A549 (cell line): ENCODE measurements around the gene H2AZ1. TPM values are rescaled to one million over a fixed set of nuclear protein-coding genes. Genes with fewer than 3 reads are reported as not detected.

Experiments
- ATAC-seq, 2 experiments: fragments of 200-7000 bp in 1 of 2; fragments of >200 bp in 1 of 2; cut with Nextera tagmentation in 1 of 2; cut with Tn5 transposase in 1 of 2; 3 replicates each; pipeline versions ENCODE4 v1.8.0 to v1.9.1; 2018 to 2020; ENCODE audit warnings: mild to moderate bottlenecking in 1 of 2, moderate library complexity in 1 of 2
- CTCF ChIA-PET: fragments of 300-600 bp; sonication (Branson Sonifier 250); formaldehyde crosslinking; extraction: SDS; loops from one replicate; lab custom pipeline; 2021; ENCODE audit warnings: antibody characterized with exemption, inconsistent platforms; lab: Yijun Ruan, JAX
- POLR2A ChIA-PET: fragments of 350-600 bp; formaldehyde crosslinking; extraction: SDS; loops from one replicate; lab custom pipeline; 2021; ENCODE audit warnings: antibody characterized with exemption, inconsistent platforms; lab: Yijun Ruan, JAX
- DNase-seq, 2 experiments: peaks; one replicate each; pipeline versions ENCODE4 v3.0.0 to v3.0.0-alpha.2; 2011 to 2016; ENCODE audit warnings: low read depth in 1 of 2, low spot score in 1 of 2
- FAIRE-seq: peaks from 2 replicates; lab custom pipeline; 2011; peaks lifted over from hg19 to GRCh38; lab: Jason Lieb, UNC
- H3K27ac ChIP-seq, 2 experiments: fragments of >200 bp; sonication (Bioruptor Twin); formaldehyde crosslinking; 3 replicates each; pipeline ENCODE4 v1.5.1; 2016 to 2017
- H3K4me1 ChIP-seq: fragments of >200 bp; sonication (Bioruptor Twin); formaldehyde crosslinking; 3 replicates; pipeline ENCODE4 v1.6.1; 2016
- H3K4me2 ChIP-seq: fragments of >200 bp; sonication (Bioruptor Twin); formaldehyde crosslinking; 3 replicates; pipeline ENCODE4 v1.6.1; 2016
- H3K4me3 ChIP-seq: fragments of >200 bp; sonication (Bioruptor Twin); formaldehyde crosslinking; 3 replicates; pipeline ENCODE4 v1.5.1; 2016
- H3K9me3 ChIP-seq: fragments of >200 bp; sonication (Bioruptor Twin); formaldehyde crosslinking; 3 replicates; pipeline ENCODE4 v1.6.1; 2016
- ATOH8 ChIP-seq: fragments of 250-450 bp; sonication (Bioruptor Pico); IDR thresholded peaks from 2 replicates; pipeline ENCODE4 v1.5.0; 2020; ENCODE audit warnings: low read depth, mild to moderate bottlenecking, moderate library complexity
- BHLHE40 ChIP-seq: IDR thresholded peaks from 2 replicates; pipeline ENCODE4 v1.6.1; 2012; ENCODE audit warnings: low read depth, low read length, inconsistent platforms
- ELK1 ChIP-seq: fragments of 150-350 bp; IDR thresholded peaks from 2 replicates; pipeline ENCODE4 v1.6.1; 2014; ENCODE audit warnings: low read depth, mild to moderate bottlenecking, low read length
- FOSL2 ChIP-seq, 2 experiments: fragments of 450-650 bp in 1 of 2; fragments of >200 bp in 1 of 2; sonication (Bioruptor Twin) in 1 of 2; formaldehyde crosslinking; IDR thresholded peaks; 2 replicates each; pipeline versions ENCODE4 v1.5.0 to v1.6.1; 2016 to 2020; ENCODE audit warnings: mild to moderate bottlenecking in 1 of 2, moderate library complexity in 1 of 2
- HDAC2 ChIP-seq: fragments of 200-600 bp; sonication (generic); IDR thresholded peaks from 2 replicates; pipeline ENCODE4 v1.6.1; 2016
- HES2 ChIP-seq: fragments of >200 bp; sonication (Bioruptor Twin); formaldehyde crosslinking; IDR thresholded peaks from 2 replicates; pipeline ENCODE4 v1.6.1; 2016
- JUNB ChIP-seq: fragments of >200 bp; sonication (Bioruptor Twin); formaldehyde crosslinking; IDR thresholded peaks from 2 replicates; pipeline ENCODE4 v1.6.1; 2016
- KDM1A ChIP-seq: fragments of 200-600 bp; sonication (generic); IDR thresholded peaks from 2 replicates; pipeline ENCODE4 v1.6.1; 2016; ENCODE audit warnings: low read depth, mild to moderate bottlenecking
- MAFK ChIP-seq: fragments of 450-650 bp; IDR thresholded peaks from 2 replicates; pipeline ENCODE4 v1.6.1; 2014; ENCODE audit not compliant: partially characterized antibody
- MYC ChIP-seq: IDR thresholded peaks from 2 replicates; pipeline ENCODE4 v1.6.1; 2012; ENCODE audit warnings: mild to moderate bottlenecking, inconsistent platforms, low read length, improper control_type of control experiment, borderline replicate concordance
- NR3C1 ChIP-seq: fragments of >200 bp; sonication (Bioruptor Twin); formaldehyde crosslinking; IDR thresholded peaks from 3 replicates; pipeline ENCODE4 v1.6.1; 2017
- PBX3 ChIP-seq: IDR thresholded peaks from 2 replicates; pipeline ENCODE4 v1.6.1; 2012
- PHF8 ChIP-seq: fragments of 200-600 bp; sonication (generic); IDR thresholded peaks from 2 replicates; pipeline ENCODE4 v1.6.1; 2016; ENCODE audit warnings: low read depth, mild to moderate bottlenecking, antibody characterized with exemption, moderate library complexity, borderline replicate concordance
- POLR2A ChIP-seq: IDR thresholded peaks from 2 replicates; pipeline ENCODE4 v1.6.1; 2012; ENCODE audit warnings: mild to moderate bottlenecking, low read length
- RARB ChIP-seq: fragments of 250-450 bp; sonication (Bioruptor Pico); IDR thresholded peaks from 2 replicates; pipeline ENCODE4 v1.8.0; 2021; ENCODE audit warnings: mild to moderate bottlenecking, moderate library complexity
- REST ChIP-seq: fragments of 200-600 bp; sonication (generic); IDR thresholded peaks from 2 replicates; pipeline ENCODE4 v1.6.1; 2016; ENCODE audit warnings: antibody characterized with exemption, mild to moderate bottlenecking, moderate library complexity
- RFX5 ChIP-seq: fragments of 450-650 bp; IDR thresholded peaks from 2 replicates; pipeline ENCODE4 v1.7.1; 2014; ENCODE audit warnings: antibody characterized with exemption, mild to moderate bottlenecking, moderate library complexity
- RNF2 ChIP-seq: fragments of 200-600 bp; sonication (generic); IDR thresholded peaks from 2 replicates; pipeline ENCODE4 v1.6.1; 2016; ENCODE audit warnings: low read depth, mild to moderate bottlenecking, antibody characterized with exemption, moderate library complexity, borderline replicate concordance
- TFCP2L1 ChIP-seq: fragments of 250-450 bp; sonication (Bioruptor Pico); IDR thresholded peaks from 2 replicates; pipeline ENCODE4 v1.5.0; 2021; ENCODE audit warnings: mild to moderate bottlenecking
- WGBS: methylation state at CpG from one replicate; pipeline ENCODE4 v1.1.6; 2017; ENCODE audit errors: missing lambda C conversion rate; 5-methylcytosine and 5-hydroxymethylcytosine counted together
- polyA plus RNA-seq, 4 experiments: library from polyadenylated mRNA; depleted of rRNA in 3 of 4; stranded (reverse); fragments of >200 nt; fragmentation: RNase III in 1 of 4; extraction: RNeasy Plus Mini Kit Qiagen cat#74134 plus additional on column Dnase treatment in 1 of 4; gene quantifications; 2 replicates in 3 of 4; 3 replicates in 1 of 4; pipeline ENCODE4 v1.2.3, GENCODE V29; 2011 to 2017

The H2AZ1 gene
- polyA plus RNA-seq, 2 of the 4 experiments (the other 2 are of a cell fraction) = 646 to 913 TPM

GRCh38 chr4:99983289-99983943, 33.3 kb upstream of the H2AZ1 start:
- no peaks in the 10 kb centered on the region for H3K9me3 ChIP-seq
- ATAC-seq = no peak
- DNase-seq = no peak
- H3K27ac ChIP-seq = no peak overlapping the region
- WGBS = 27% methylated on average over 4 of the region's 4 CpGs
- no peak overlapping the region for H3K4me2 ChIP-seq
- POLR2A ChIA-PET = no interaction called here
- H3K4me3 ChIP-seq = no peak overlapping the region
- no peak for FAIRE-seq
- no peak for TF ChIP-seq RNF2
- no peak for TF ChIP-seq JUNB
- no peak for TF ChIP-seq ATOH8 (CRISPR knock-in tag)
- no peak for TF ChIP-seq ELK1
- TF ChIP-seq POLR2A = no peak
- no peak for TF ChIP-seq MYC
- TF ChIP-seq REST = no peak
- no peak for TF ChIP-seq MAFK
- no peak for TF ChIP-seq HES2
- no peak for TF ChIP-seq NR3C1
- TF ChIP-seq PHF8 = no peak
- no peak for TF ChIP-seq TFCP2L1 (CRISPR knock-in tag)
- TF ChIP-seq KDM1A = no peak
- TF ChIP-seq RARB (CRISPR knock-in tag) = no peak
- no peak for TF ChIP-seq RFX5
- no peak for TF ChIP-seq PBX3
- no peak for TF ChIP-seq FOSL2 (IDR thresholded peaks at IDR 0.05)
- no peak for TF ChIP-seq FOSL2 (CRISPR knock-in tag; IDR thresholded peaks at IDR 0.05)
- TF ChIP-seq HDAC2 = no peak
- CTCF ChIA-PET = no interaction called here
- H3K4me1 ChIP-seq = no peaks in the 10 kb centered on the region

GRCh38 chr4:99979872-99980271, 29.8 kb upstream of the H2AZ1 start:
- ATAC-seq (no peak), FAIRE-seq (no peak)
- POLR2A ChIA-PET = no interaction called here

More at GRCh38 chr4:99979872-99980271, 29.8 kb upstream of the H2AZ1 start:
- no peak for DNase-seq
- no peaks in the 10 kb centered on the region for H3K4me1 ChIP-seq
- TF ChIP-seq FOSL2 (IDR thresholded peaks at IDR 0.05) (no peak), FOSL2 (CRISPR knock-in tag; IDR thresholded peaks at IDR 0.05) (0 out of 2 replicates have a peak, but pooled peaks have one; percentile 3), BHLHE40 (no peak)
- TF ChIP-seq, all 56 proteins: peak for 1
- Histone ChIP-seq H3K4me2 (no peak overlapping the region), H3K27ac (no peak overlapping the region), H3K4me3 (no peak overlapping the region), H3K9me3 (no peaks in the 10 kb centered on the region)
- CTCF ChIA-PET = no interaction called here
